Left ventricle myocardium inferior (tissue), 1 donor: ENCODE data around the gene MTHFD1. TPM values are rescaled to one million over a fixed set of nuclear protein-coding genes. Genes with fewer than 3 reads are reported as not detected.

ENCODE experiments used
- DNase-seq: peaks from one replicate; pipeline ENCODE4 v3.0.0-alpha.2; 2020
- H3K27ac ChIP-seq: fragments of 200-600 bp; replicated peaks from 2 replicates; pipeline ENCODE4 v1.8.0; 2021
- H3K27me3 ChIP-seq: fragments of 200-600 bp; 2 replicates; pipeline ENCODE4 v1.8.0; 2021; ENCODE audit warnings: low read depth
- H3K36me3 ChIP-seq: fragments of 200-600 bp; 2 replicates; pipeline ENCODE4 v1.8.0; 2021
- H3K4me1 ChIP-seq: fragments of 200-600 bp; 2 replicates; pipeline ENCODE4 v1.8.0; 2021
- H3K4me3 ChIP-seq: fragments of 200-600 bp; 2 replicates; pipeline ENCODE4 v1.8.0; 2021; ENCODE audit warnings: mild to moderate bottlenecking, moderate library complexity
- H3K9me3 ChIP-seq: fragments of 200-600 bp; replicated peaks from 2 replicates; pipeline ENCODE4 v1.8.0; 2021
- intact Hi-C: fragments of 100-400 bp; cut with micrococcal nuclease; formaldehyde crosslinking; loops from one replicate; pipeline ENCODE4 v1.11.0; 2022
- total RNA-seq: library from RNA; stranded (reverse); fragmentation: NEBNext Ultra II Directional; extraction: Animal tissue kit (Norgen Biotek cat#: 25700); gene quantifications from one replicate; pipeline ENCODE4 v1.2.1, GENCODE V29; 2021
- TF ChIP-seq, protein P1 (sequence below): fragments of 200-600 bp; IDR thresholded peaks from 2 replicates; pipeline ENCODE4 v1.8.0; 2021; ENCODE audit warnings: antibody characterized with exemption, mild to moderate bottlenecking, borderline replicate concordance
- donor health status: DM: no; HTN: yes; CAD: no; lungs with severe emphysema.

The MTHFD1 gene
- total RNA-seq, 1 donor from 2014 or later, result 64.9 TPM

DNA sequence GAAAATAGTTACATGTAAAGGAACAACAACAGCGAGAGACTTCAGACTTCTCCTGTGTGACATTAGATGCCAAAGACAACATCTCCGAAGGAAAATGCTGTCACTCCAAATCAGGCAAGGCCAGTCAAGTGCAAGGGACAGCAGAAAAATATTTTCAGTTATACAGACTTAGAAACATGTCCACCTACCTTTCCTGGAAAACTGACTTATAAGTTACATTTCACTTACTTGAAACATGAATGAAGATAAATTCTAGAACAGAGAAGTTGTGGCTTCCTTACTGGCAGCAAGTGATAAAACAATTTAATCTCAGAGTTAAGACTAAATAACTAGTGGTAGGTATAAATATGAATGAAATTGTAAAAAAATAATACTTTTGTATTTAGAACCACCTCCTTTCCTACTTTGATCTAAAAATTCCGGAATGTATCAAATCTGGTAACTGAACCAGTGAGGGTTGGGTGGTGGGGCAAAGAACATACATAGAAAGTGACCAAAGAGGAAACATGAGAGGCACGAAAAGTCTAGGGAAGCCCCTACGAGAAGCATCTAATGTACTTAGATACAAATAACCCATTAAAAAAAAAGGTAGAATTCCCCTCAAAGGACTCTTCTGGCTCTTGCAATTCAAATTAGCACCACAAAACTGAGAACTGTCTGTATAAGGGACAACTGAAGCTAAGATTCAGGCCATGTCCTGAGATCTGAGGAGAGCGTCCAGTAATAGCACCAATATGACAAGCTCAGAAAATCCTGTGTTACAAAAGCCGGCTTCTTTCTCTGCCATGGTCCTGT is 21.2 kb downstream of the MTHFD1 start:
- TF ChIP-seq, protein P1, sequence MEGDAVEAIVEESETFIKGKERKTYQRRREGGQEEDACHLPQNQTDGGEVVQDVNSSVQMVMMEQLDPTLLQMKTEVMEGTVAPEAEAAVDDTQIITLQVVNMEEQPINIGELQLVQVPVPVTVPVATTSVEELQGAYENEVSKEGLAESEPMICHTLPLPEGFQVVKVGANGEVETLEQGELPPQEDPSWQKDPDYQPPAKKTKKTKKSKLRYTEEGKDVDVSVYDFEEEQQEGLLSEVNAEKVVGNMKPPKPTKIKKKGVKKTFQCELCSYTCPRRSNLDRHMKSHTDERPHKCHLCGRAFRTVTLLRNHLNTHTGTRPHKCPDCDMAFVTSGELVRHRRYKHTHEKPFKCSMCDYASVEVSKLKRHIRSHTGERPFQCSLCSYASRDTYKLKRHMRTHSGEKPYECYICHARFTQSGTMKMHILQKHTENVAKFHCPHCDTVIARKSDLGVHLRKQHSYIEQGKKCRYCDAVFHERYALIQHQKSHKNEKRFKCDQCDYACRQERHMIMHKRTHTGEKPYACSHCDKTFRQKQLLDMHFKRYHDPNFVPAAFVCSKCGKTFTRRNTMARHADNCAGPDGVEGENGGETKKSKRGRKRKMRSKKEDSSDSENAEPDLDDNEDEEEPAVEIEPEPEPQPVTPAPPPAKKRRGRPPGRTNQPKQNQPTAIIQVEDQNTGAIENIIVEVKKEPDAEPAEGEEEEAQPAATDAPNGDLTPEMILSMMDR, result no peak
- H3K27me3 ChIP-seq, result no peaks in the 10 kb centered on the region
- H3K4me1 ChIP-seq, result no peaks in the 10 kb centered on the region
- no peak overlapping the region for H3K4me3 ChIP-seq
- no peak for DNase-seq
- peaks cover 16% of the 10 kb centered on the region for H3K36me3 ChIP-seq
- intact Hi-C loops, result no loop called here
- no peak overlapping the region for H3K27ac ChIP-seq
- H3K9me3 ChIP-seq, result no peaks in the 10 kb centered on the region

DNA sequence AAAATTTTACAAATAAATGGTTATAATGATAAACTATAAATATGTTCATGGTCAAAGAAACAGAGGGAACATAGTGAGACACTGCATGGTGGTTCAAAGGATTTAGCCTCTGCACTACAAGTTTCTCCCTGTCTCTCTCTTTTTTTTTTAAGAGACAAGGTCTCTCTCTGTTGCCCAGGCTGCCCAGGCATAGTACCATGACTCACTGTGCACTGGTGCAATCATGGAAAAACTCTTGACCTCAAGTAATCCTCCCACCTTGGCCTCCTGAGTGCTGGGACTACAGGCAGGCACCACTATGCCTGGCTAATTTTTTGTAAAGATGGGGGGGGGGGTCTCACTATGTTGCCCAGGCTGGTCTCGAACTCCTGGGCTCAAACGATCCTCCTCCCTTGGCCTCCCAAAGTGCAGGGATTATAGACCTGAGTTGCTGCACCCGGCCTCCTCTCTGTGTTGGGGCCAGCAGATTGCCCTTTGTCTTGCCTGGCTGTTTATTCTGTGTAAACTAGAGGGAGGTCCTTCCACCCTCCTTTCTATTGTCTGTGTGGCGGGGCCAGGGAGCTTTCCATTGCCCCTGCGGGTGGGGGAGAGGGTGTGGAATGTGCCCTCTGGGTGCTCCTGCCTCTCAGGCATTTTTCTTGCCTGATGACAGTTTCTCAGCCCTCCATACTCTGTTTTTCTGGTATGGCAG is 22.1 kb downstream of the MTHFD1 start:
- DNase-seq, result no peak
- H3K36me3 ChIP-seq, result peaks cover 22% of the 10 kb centered on the region
- intact Hi-C loops, result no loop called here
- no peaks in the 10 kb centered on the region for H3K4me1 ChIP-seq
- TF ChIP-seq, protein P1, result no peak
- no peak overlapping the region for H3K4me3 ChIP-seq
- H3K27me3 ChIP-seq, result no peaks in the 10 kb centered on the region
- no peak overlapping the region for H3K27ac ChIP-seq
- no peaks in the 10 kb centered on the region for H3K9me3 ChIP-seq

DNA sequence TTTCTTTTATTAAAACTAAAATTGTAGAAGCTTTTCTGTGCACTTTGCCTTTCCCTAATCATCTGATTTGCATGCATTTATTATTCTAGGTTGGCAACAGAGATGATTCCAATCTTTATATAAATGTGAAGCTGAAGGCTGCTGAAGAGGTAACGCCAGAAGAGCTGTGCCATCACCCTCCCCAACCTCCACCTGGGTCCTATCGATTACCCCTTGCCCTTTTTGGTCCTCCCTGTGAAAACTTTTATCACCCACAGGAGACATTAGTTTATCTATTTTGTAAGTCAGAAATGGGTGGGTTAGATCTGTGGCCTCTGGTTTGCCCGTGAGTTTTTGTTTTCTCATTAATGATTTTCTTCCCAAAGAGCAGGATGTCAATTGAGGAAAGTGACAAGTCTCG is 22.8 kb downstream of the MTHFD1 start:
- intact Hi-C loops, result no loop called here
- no peaks in the 10 kb centered on the region for H3K4me1 ChIP-seq
- no peak for DNase-seq
- no peaks in the 10 kb centered on the region for H3K9me3 ChIP-seq
- no peak overlapping the region for H3K4me3 ChIP-seq
- H3K27me3 ChIP-seq, result no peaks in the 10 kb centered on the region
- H3K27ac ChIP-seq, result no peak overlapping the region
- TF ChIP-seq, protein P1, result no peak
- H3K36me3 ChIP-seq, result peaks cover 29% of the 10 kb centered on the region

DNA sequence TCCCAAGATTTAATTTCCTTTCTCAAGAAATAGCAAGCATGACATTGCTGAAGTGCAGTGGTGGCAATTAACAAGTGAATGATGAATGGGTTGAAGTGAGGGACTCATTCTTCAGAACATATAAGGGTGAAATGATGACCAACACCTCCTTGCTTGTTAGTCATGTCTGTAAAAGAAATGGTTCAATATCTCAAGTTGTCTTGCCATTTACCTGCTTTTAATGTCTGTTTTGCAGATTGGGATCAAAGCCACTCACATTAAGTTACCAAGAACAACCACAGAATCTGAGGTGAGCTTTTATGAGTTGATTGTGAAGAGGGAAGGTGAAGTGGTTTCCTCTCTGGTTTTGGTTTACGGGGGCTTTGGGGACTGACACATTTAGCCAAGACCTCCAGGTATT is 24.1 kb downstream of the MTHFD1 start:
- Histone ChIP-seq H3K27me3 (no peaks in the 10 kb centered on the region), H3K36me3 (peaks cover 42% of the 10 kb centered on the region), H3K4me3 (no peak overlapping the region), H3K9me3 (no peaks in the 10 kb centered on the region), H3K4me1 (no peaks in the 10 kb centered on the region), H3K27ac (no peak overlapping the region)
- no peak for DNase-seq
- TF ChIP-seq, protein P1, result no peak
- intact Hi-C loops, result no loop called here

DNA sequence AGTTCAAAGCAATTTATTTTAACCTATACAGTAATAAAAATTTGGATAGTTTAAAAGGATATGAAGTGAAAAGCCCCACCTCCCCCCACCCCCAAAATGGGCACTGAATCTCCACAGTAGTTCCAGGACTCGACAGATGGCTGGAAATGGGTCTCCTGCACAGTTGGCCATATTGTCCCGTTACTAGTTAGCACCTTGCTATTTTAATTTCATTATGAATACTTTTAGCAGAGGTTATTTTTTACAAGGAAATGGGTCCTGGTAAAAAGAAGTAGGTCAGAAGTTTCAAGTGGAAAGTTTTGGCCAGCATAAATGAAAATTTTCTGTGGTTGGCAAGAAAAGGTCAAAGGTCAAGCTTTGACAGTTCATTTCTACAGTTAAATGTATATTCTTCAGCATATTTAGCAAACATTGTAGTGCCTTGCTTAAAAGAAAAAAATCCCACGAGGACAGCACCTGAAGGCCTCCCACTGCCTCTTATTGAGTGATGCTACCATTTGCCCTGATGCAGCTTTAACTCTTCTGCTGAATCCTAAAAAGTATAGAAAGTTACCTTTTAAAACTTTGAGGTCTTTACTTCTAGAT is 28.3 kb downstream of the MTHFD1 start:
- intact Hi-C loops, result no loop called here
- Histone ChIP-seq H3K27ac (no peak overlapping the region), H3K9me3 (no peaks in the 10 kb centered on the region), H3K4me3 (no peak overlapping the region), H3K36me3 (peaks cover 71% of the 10 kb centered on the region), H3K4me1 (no peaks in the 10 kb centered on the region), H3K27me3 (no peaks in the 10 kb centered on the region)
- TF ChIP-seq, protein P1, result no peak
- no peak for DNase-seq
